HepG2 (cell line): ENCODE measurements around the gene BRAP. TPM values are rescaled to one million over a fixed set of nuclear protein-coding genes. Genes with fewer than 3 reads are reported as not detected.

Experiments
- ATAC-seq: fragments of 200-7000 bp; cut with Tn5 transposase; 3 replicates; pipeline ENCODE4 v1.9.1; 2020; ENCODE audit warnings: mild to moderate bottlenecking, moderate library complexity
- BruUV-seq: library from RNA; stranded (reverse); fragments of 400-500 nt; replicated peaks from 2 replicates; lab custom pipeline; 2021; lab: Mats Ljungman, UMichigan
- CTCF ChIA-PET: fragments of 300-600 bp; formaldehyde crosslinking; extraction: SDS; loops from one replicate; lab custom pipeline; 2021; ENCODE audit warnings: low total read pairs, inconsistent platforms, low intra/inter-chr PET ratio; lab: Yijun Ruan, JAX
- POLR2A ChIA-PET: fragments of 350-600 bp; sonication (Branson Sonifier 250); formaldehyde crosslinking; loops from one replicate; lab custom pipeline; 2020; ENCODE audit warnings: antibody characterized with exemption, inconsistent platforms; lab: Yijun Ruan, JAX
- DNase-seq: peaks from one replicate; pipeline ENCODE4 v3.0.0-alpha.2; 2015; ENCODE audit warnings: low spot score
- FAIRE-seq: peaks from 3 replicates; lab custom pipeline; 2011; peaks lifted over from hg19 to GRCh38; lab: Jason Lieb, UNC
- H2AFZ ChIP-seq: one replicate; pipeline ENCODE4 v1.6.1; 2011; ENCODE audit warnings: low read length, inconsistent platforms
- H3K27ac ChIP-seq: fragments of 300-600 bp; 3 replicates; pipeline ENCODE4 v1.8.0; 2011; ENCODE audit warnings: mixed run types, mild to moderate bottlenecking, mixed read lengths, low read length, inconsistent platforms; ENCODE audit not compliant: insufficient read depth; ENCODE audit errors: extremely low read length
- H3K27me3 ChIP-seq, 2 experiments: fragments of 200-600 bp in 1 of 2; 2 replicates in 1 of 2; 3 replicates in 1 of 2; pipeline versions ENCODE4 v1.6.0 to v1.8.0; 2011; ENCODE audit warnings: low read length in 2 of 2, mild to moderate bottlenecking in 2 of 2, moderate library complexity in 2 of 2, inconsistent platforms in 1 of 2; ENCODE audit not compliant: insufficient read depth in 2 of 2, control insufficient read depth in 1 of 2
- H3K36me3 ChIP-seq, 2 experiments: fragments of 200-600 bp in 1 of 2; replicated peaks in 1 of 2; 2 replicates in 1 of 2; 3 replicates in 1 of 2; pipeline versions ENCODE4 v1.5.1 to v1.8.0; 2011; ENCODE audit warnings: low read length in 2 of 2, inconsistent platforms in 1 of 2; ENCODE audit not compliant: insufficient read depth in 2 of 2, control insufficient read depth in 1 of 2
- H3K4me1 ChIP-seq: 2 replicates; pipeline ENCODE4 v1.5.1; 2012; ENCODE audit warnings: low read length, inconsistent platforms; ENCODE audit not compliant: insufficient read depth
- H3K4me2 ChIP-seq: 2 replicates; pipeline ENCODE4 v1.6.0; 2011; ENCODE audit warnings: low read depth, low read length, inconsistent platforms
- H3K4me3 ChIP-seq, 3 experiments: fragments of 200-600 bp in 1 of 3; sonication (generic), shearing (Covaris generic) in 1 of 3; replicated peaks in 1 of 3; 2 replicates each; pipeline ENCODE4 v1.5.1; 2011 to 2016; ENCODE audit warnings: low read length in 3 of 3, inconsistent platforms in 2 of 3, low read depth in 2 of 3, mild to moderate bottlenecking in 2 of 3, control low read depth in 1 of 3, mixed read lengths in 1 of 3; ENCODE audit not compliant: insufficient read depth in 1 of 3
- H3K79me2 ChIP-seq: one replicate; pipeline ENCODE4 v1.6.1; 2011; ENCODE audit warnings: low read length, inconsistent platforms; ENCODE audit not compliant: insufficient read depth
- H3K9ac ChIP-seq: 2 replicates; pipeline ENCODE4 v1.6.0; 2011; ENCODE audit warnings: mild to moderate bottlenecking, low read depth, low read length, inconsistent platforms; ENCODE audit not compliant: insufficient read depth
- H3K9me3 ChIP-seq: 2 replicates; pipeline ENCODE4 v1.5.1; 2012; ENCODE audit warnings: mild to moderate bottlenecking, low read length
- H4K20me1 ChIP-seq: 2 replicates; pipeline ENCODE4 v1.6.0; 2011; ENCODE audit warnings: inconsistent platforms, mild to moderate bottlenecking, low read length, moderate library complexity; ENCODE audit not compliant: insufficient read depth
- ARID5B ChIP-seq: IDR thresholded peaks from 2 replicates; pipeline ENCODE4 v1.4.0; 2020; ENCODE audit warnings: mild to moderate bottlenecking, missing genetic modification reagents
- CBFB ChIP-seq: sonication (generic); formaldehyde crosslinking; IDR thresholded peaks from 2 replicates; pipeline ENCODE4 v1.4.0; 2020; ENCODE audit warnings: missing genetic modification reagents
- CCAR2 ChIP-seq: fragments of 200-400 bp; formaldehyde crosslinking; optimal IDR thresholded peaks from 2 replicates; pipeline ENCODE3; 2018; ENCODE audit warnings: low read depth, mild to moderate bottlenecking, low read length, moderate library complexity
- EEA1 ChIP-seq: sonication (generic); formaldehyde crosslinking; IDR thresholded peaks from 2 replicates; pipeline ENCODE4 v1.5.1; 2020; ENCODE audit warnings: mild to moderate bottlenecking, missing genetic modification reagents, borderline replicate concordance
- FOSL1 ChIP-seq: sonication (generic); formaldehyde crosslinking; IDR thresholded peaks from 2 replicates; pipeline ENCODE4 v1.9.0; 2021; ENCODE audit warnings: missing genetic modification reagents, borderline replicate concordance
- MATR3 ChIP-seq: sonication (generic); formaldehyde crosslinking; IDR thresholded peaks from 2 replicates; pipeline ENCODE4 v1.4.0; 2020; ENCODE audit warnings: missing genetic modification reagents
- POLR2AphosphoS5 ChIP-seq: IDR thresholded peaks from 2 replicates; pipeline ENCODE4 v1.6.1; 2012; ENCODE audit warnings: low read depth, low read length
- SALL1 ChIP-seq: sonication (generic); formaldehyde crosslinking; IDR thresholded peaks from 2 replicates; pipeline ENCODE4 v1.8.0; 2022; ENCODE audit warnings: mild to moderate bottlenecking, missing genetic modification reagents
- SOX6 ChIP-seq, 2 experiments: fragments of 450-650 bp in 1 of 2; sonication (generic) in 1 of 2; formaldehyde crosslinking in 1 of 2; IDR thresholded peaks; 2 replicates each; pipeline versions ENCODE4 v1.4.0 to v1.6.1; 2017 to 2020; ENCODE audit warnings: antibody characterized with exemption in 1 of 2, mild to moderate bottlenecking in 1 of 2, missing genetic modification reagents in 1 of 2
- ZMYM4 ChIP-seq: sonication (generic); formaldehyde crosslinking; IDR thresholded peaks from 2 replicates; pipeline ENCODE4 v1.8.1; 2023; ENCODE audit warnings: mild to moderate bottlenecking, missing genetic modification reagents
- ZNF124 ChIP-seq: sonication (generic); formaldehyde crosslinking; IDR thresholded peaks from 2 replicates; pipeline ENCODE4 v1.4.0; 2020; ENCODE audit warnings: missing genetic modification reagents
- ZNF160 ChIP-seq: sonication (generic); formaldehyde crosslinking; IDR thresholded peaks from 2 replicates; pipeline ENCODE4 v1.8.0; 2022; ENCODE audit warnings: mild to moderate bottlenecking, inconsistent platforms, missing genetic modification reagents
- ZNF17 ChIP-seq: sonication (generic); formaldehyde crosslinking; IDR thresholded peaks from 2 replicates; pipeline ENCODE4 v1.5.0; 2020; ENCODE audit warnings: mild to moderate bottlenecking, missing genetic modification reagents
- ZNF552 ChIP-seq: sonication (generic); formaldehyde crosslinking; IDR thresholded peaks from 2 replicates; pipeline ENCODE4 v1.9.0; 2022; ENCODE audit warnings: missing genetic modification reagents, mild to moderate bottlenecking, borderline replicate concordance
- ZNF615 ChIP-seq: sonication (generic); formaldehyde crosslinking; IDR thresholded peaks from 2 replicates; pipeline ENCODE4 v1.5.0; 2020; ENCODE audit warnings: mild to moderate bottlenecking, missing genetic modification reagents, borderline replicate concordance
- WGBS: methylation state at CpG from one replicate; pipeline ENCODE4 v1.1.6; 2017; ENCODE audit warnings: low lambda C conversion rate; 5-methylcytosine and 5-hydroxymethylcytosine counted together
- in situ Hi-C: cut with HindIII; loops from 2 replicates; pipeline ENCODE4 v1.10.0; 2017; ENCODE audit warnings: low pct_unique_long_range_greater_than_20kb; ENCODE audit not compliant: extremely low pct_ligation_motif_present
- intact Hi-C: fragments of 100-400 bp; cut with micrococcal nuclease; formaldehyde crosslinking; loops from one replicate; pipeline ENCODE4 v1.10.0; 2022; ENCODE audit not compliant: unreplicated experiment
- polyA plus RNA-seq, 8 experiments: library from polyadenylated mRNA; depleted of rRNA in 3 of 8; stranded (reverse) in 7 of 8; unstranded in 1 of 8; fragments of >200 nt; fragmentation: Illumina TruSeq in 4 of 8; extraction: Trizol in 4 of 8; gene quantifications; 2 replicates each; pipeline versions ENCODE4 v1.2.1 to v1.2.3, GENCODE V29; 2011 to 2016; ENCODE audit warnings: low read depth in 4 of 8, missing spikeins in 1 of 8, mixed read lengths in 1 of 8; ENCODE audit not compliant: insufficient read depth in 1 of 8
- total RNA-seq, 5 experiments: library from RNA; depleted of rRNA; stranded (reverse); fragments of >200 nt; fragmentation: Illumina TruSeq; extraction: Trizol; gene quantifications; 2 replicates each; pipeline ENCODE4 v1.2.3, GENCODE V29; 2016; ENCODE audit warnings: low read depth in 1 of 5
- TF ChIP-seq, protein P1 (sequence below): IDR thresholded peaks from 2 replicates; pipeline ENCODE4 v1.6.1; 2016; ENCODE audit warnings: mild to moderate bottlenecking
- TF ChIP-seq, protein P2 (sequence below), 2 experiments: sonication (generic) in 1 of 2; formaldehyde crosslinking in 1 of 2; IDR thresholded peaks; 2 replicates each; pipeline versions ENCODE4 v1.4.0 to v1.6.1; 2018 to 2020; ENCODE audit warnings: missing genetic modification reagents in 2 of 2, borderline replicate concordance in 1 of 2, low read depth in 1 of 2, mild to moderate bottlenecking in 1 of 2, missing biosample characterization in 1 of 2

Gene BRAP
- total and polyA plus RNA-seq, 2 of the 13 experiments (the other 11 are each of a cell fraction or from before 2014, with no cell fraction given), result 8.1 to 15.4 TPM

DNA sequence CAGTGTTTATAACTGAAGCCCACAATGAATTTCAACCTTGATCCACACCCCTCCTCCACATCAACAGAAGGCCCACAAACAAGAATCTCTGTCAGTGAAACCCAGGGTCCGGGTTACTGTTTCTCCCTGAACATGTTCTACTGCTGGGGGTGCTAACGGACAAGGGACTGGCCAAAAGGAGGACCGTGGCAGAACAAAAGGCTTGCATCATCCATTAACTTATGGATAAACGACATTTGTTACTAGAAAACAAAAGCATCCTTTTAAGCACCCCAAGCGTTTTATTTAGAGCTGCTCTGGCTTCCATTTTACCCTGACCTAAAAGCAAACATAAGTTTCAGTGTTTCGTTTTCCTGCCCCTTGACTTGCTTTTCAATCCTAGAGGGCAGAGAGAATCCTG is 32.2 kb downstream of the BRAP start:
- Histone ChIP-seq H4K20me1 (no peaks in the 10 kb centered on the region), H3K79me2 (no peaks in the 10 kb centered on the region), H3K27ac (no peak overlapping the region), H3K9ac (no peak overlapping the region), H3K4me2 (no peak overlapping the region), H3K4me1 (no peaks in the 10 kb centered on the region), H3K9me3 (no peaks in the 10 kb centered on the region), H3K4me3 (no peak overlapping the region), H3K36me3 (peaks cover 15 to 66% of the 10 kb centered on the region in 2 experiments), H2AFZ (no peak overlapping the region), H3K27me3 (no peaks in the 10 kb centered on the region)
- intact Hi-C loops (no loop called here), in situ Hi-C loops (no loop called here)
- no peak for DNase-seq
- FAIRE-seq, result no peak
- ATAC-seq, result no peak
- WGBS, result 83% methylated on average over 6 of the region's 6 CpGs
- ChIA-PET CTCF (no interaction called here), POLR2A (no interaction called here)
- BruUV-seq, result no TSS peak
- TF ChIP-seq SALL1 (CRISPR knock-in tag), result no peak
- no peak for TF ChIP-seq SOX6 (IDR thresholded peaks at IDR 0.05)
- TF ChIP-seq SOX6 (CRISPR knock-in tag; IDR thresholded peaks at IDR 0.05), result no peak
- TF ChIP-seq ZNF124 (CRISPR knock-in tag), result no peak
- no peak for TF ChIP-seq ZNF160 (CRISPR knock-in tag)
- no peak for TF ChIP-seq ARID5B (CRISPR knock-in tag)
- no peak for TF ChIP-seq ZNF615 (CRISPR knock-in tag)
- TF ChIP-seq CBFB (CRISPR knock-in tag), result no peak
- no peak for TF ChIP-seq ZNF17 (CRISPR knock-in tag)
- TF ChIP-seq FOSL1, result no peak
- TF ChIP-seq POLR2AphosphoS5, result no peak
- TF ChIP-seq, protein P1, sequence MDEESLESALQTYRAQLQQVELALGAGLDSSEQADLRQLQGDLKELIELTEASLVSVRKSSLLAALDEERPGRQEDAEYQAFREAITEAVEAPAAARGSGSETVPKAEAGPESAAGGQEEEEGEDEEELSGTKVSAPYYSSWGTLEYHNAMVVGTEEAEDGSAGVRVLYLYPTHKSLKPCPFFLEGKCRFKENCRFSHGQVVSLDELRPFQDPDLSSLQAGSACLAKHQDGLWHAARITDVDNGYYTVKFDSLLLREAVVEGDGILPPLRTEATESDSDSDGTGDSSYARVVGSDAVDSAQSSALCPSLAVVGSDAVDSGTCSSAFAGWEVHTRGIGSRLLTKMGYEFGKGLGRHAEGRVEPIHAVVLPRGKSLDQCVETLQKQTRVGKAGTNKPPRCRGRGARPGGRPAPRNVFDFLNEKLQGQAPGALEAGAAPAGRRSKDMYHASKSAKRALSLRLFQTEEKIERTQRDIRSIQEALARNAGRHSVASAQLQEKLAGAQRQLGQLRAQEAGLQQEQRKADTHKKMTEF (CRISPR knock-in tag), result no peak
- TF ChIP-seq, protein P2, sequence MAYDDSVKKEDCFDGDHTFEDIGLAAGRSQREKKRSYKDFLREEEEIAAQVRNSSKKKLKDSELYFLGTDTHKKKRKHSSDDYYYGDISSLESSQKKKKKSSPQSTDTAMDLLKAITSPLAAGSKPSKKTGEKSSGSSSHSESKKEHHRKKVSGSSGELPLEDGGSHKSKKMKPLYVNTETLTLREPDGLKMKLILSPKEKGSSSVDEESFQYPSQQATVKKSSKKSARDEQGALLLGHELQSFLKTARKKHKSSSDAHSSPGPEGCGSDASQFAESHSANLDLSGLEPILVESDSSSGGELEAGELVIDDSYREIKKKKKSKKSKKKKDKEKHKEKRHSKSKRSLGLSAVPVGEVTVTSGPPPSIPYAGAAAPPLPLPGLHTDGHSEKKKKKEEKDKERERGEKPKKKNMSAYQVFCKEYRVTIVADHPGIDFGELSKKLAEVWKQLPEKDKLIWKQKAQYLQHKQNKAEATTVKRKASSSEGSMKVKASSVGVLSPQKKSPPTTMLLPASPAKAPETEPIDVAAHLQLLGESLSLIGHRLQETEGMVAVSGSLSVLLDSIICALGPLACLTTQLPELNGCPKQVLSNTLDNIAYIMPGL (CRISPR knock-in tag; IDR thresholded peaks at IDR 0.05; ENCODE audit: borderline replicate concordance in 1 of 2, low read depth in 1 of 2), result no peak
- no peak for TF ChIP-seq EEA1 (CRISPR knock-in tag)
- no peak for TF ChIP-seq MATR3
- no peak for TF ChIP-seq ZNF552 (CRISPR knock-in tag)
- no peak for TF ChIP-seq ZMYM4 (CRISPR knock-in tag)
- no peak for TF ChIP-seq CCAR2
